SU-DHL-6 (cell line): ENCODE results near the gene SH3BP5L.

Source experiments
- H2AFZ ChIP-seq: fragments of 200-600 bp; sonication (generic); 2 replicates; pipeline ENCODE4 v1.6.1; 2014; ENCODE audit warnings: low read depth, mild to moderate bottlenecking, moderate library complexity, mixed read lengths, antibody characterized with exemption, low read length; ENCODE audit not compliant: severe bottlenecking
- H3F3A ChIP-seq: fragments of 200-600 bp; shearing (Covaris generic); 2 replicates; pipeline ENCODE4 v1.6.0; 2016; ENCODE audit warnings: antibody characterized with exemption, mild to moderate bottlenecking; ENCODE audit not compliant: insufficient read depth
- H3K27ac ChIP-seq: fragments of 200-600 bp; sonication (generic); 2 replicates; pipeline ENCODE4 v1.5.1; 2016; ENCODE audit warnings: low read depth, mild to moderate bottlenecking, low read length, moderate library complexity, mixed read lengths
- H3K27me3 ChIP-seq: fragments of 200-600 bp; sonication (generic), shearing (Covaris generic); 2 replicates; pipeline ENCODE4 v1.6.0; 2014; ENCODE audit warnings: mild to moderate bottlenecking, low read length
- H3K36me3 ChIP-seq: fragments of 200-600 bp; sonication (generic); 2 replicates; pipeline ENCODE4 v1.6.1; 2014; ENCODE audit warnings: mild to moderate bottlenecking, low read length, mixed read lengths
- H3K4me2 ChIP-seq: fragments of 300-600, 200-600 bp; shearing (Covaris generic), sonication (generic); 2 replicates; pipeline ENCODE4 v1.6.0; 2014; ENCODE audit warnings: low read length, low read depth, mild to moderate bottlenecking; ENCODE audit not compliant: poor library complexity, severe bottlenecking
- H3K4me3 ChIP-seq: fragments of 200-600 bp; sonication (generic); 2 replicates; pipeline ENCODE4 v1.5.1; 2014; ENCODE audit warnings: antibody characterized with exemption, low read length, mild to moderate bottlenecking, mixed read lengths; ENCODE audit not compliant: insufficient read depth, poor library complexity, severe bottlenecking
- H3K79me2 ChIP-seq: fragments of 200-600 bp; sonication (generic); 2 replicates; pipeline ENCODE4 v1.6.1; 2014; ENCODE audit warnings: mild to moderate bottlenecking, low read length, moderate library complexity; ENCODE audit not compliant: insufficient read depth
- H3K9ac ChIP-seq: fragments of 200-600 bp; sonication (generic); 2 replicates; pipeline ENCODE4 v1.7.0; 2014; ENCODE audit warnings: mild to moderate bottlenecking, low read length
- H3K9me2 ChIP-seq: fragments of 200-600 bp; sonication (generic); replicated peaks from 2 replicates; pipeline ENCODE4 v1.6.1; 2014; ENCODE audit warnings: low read length; ENCODE audit not compliant: insufficient read depth
- H3K9me3 ChIP-seq: fragments of 200-600 bp; sonication (generic); 2 replicates; pipeline ENCODE4 v1.6.1; 2014; ENCODE audit warnings: low read length, mixed read lengths; ENCODE audit not compliant: insufficient read depth
- H4K20me1 ChIP-seq: fragments of 200-600 bp; sonication (generic); 2 replicates; pipeline ENCODE4 v1.6.1; 2014; ENCODE audit warnings: low read depth, mild to moderate bottlenecking, antibody characterized with exemption, low read length, moderate library complexity, mixed read lengths
- CTCF ChIP-seq: fragments of 200-600 bp; sonication (generic); IDR thresholded peaks from one replicate; pipeline ENCODE4 v1.5.1; 2017; ENCODE audit warnings: antibody characterized with exemption, mild to moderate bottlenecking, low read length, moderate library complexity; ENCODE audit not compliant: insufficient read depth, poor library complexity, severe bottlenecking
- EZH2phosphoT487 ChIP-seq: fragments of 200-600 bp; sonication (generic), shearing (Covaris generic); conservative IDR thresholded peaks from 2 replicates; pipeline ENCODE4 v1.6.1; 2018; ENCODE audit warnings: mild to moderate bottlenecking, antibody characterized with exemption, low read length, moderate library complexity, mixed read lengths

Gene SH3BP5L

GRCh38 chr1:248844526-248844925 is 18.8 kb upstream of the SH3BP5L start:
- H3K27me3 ChIP-seq = no peaks in the 10 kb centered on the region
- H3K36me3 ChIP-seq = no peaks in the 10 kb centered on the region
- no peak overlapping the region for H3K27ac ChIP-seq
- H3K4me3 ChIP-seq = no peak overlapping the region
- H3K79me2 ChIP-seq = peaks cover 35% of the 10 kb centered on the region
- H3K4me2 ChIP-seq = no peak overlapping the region
- no peaks in the 10 kb centered on the region for H3K9me3 ChIP-seq
- no peaks in the 10 kb centered on the region for H3K9me2 ChIP-seq
- no peaks in the 10 kb centered on the region for H3F3A ChIP-seq
- H2AFZ ChIP-seq = no peak overlapping the region
- H4K20me1 ChIP-seq = no peaks in the 10 kb centered on the region
- TF ChIP-seq CTCF = no peak
- no peak for TF ChIP-seq EZH2phosphoT487
- H3K9ac ChIP-seq = no peak overlapping the region

- no peak overlapping the region for H3K9ac ChIP-seq
- no peaks in the 10 kb centered on the region for H3K9me3 ChIP-seq
- no peak overlapping the region for H2AFZ ChIP-seq
- no peaks in the 10 kb centered on the region for H3K27me3 ChIP-seq
- no peaks in the 10 kb centered on the region for H4K20me1 ChIP-seq
- TF ChIP-seq CTCF = no peak
- no peak for TF ChIP-seq EZH2phosphoT487
- no peak overlapping the region for H3K27ac ChIP-seq
- peaks cover 38% of the 10 kb centered on the region for H3K79me2 ChIP-seq
- H3K4me2 ChIP-seq = no peak overlapping the region
- H3F3A ChIP-seq = no peaks in the 10 kb centered on the region
- H3K9me2 ChIP-seq = no peaks in the 10 kb centered on the region
- H3K36me3 ChIP-seq = no peaks in the 10 kb centered on the region
- H3K4me3 ChIP-seq = no peak overlapping the region
Observed at GRCh38 chr1:248843687-248844086, 18.0 kb upstream of the SH3BP5L start.

- Histone ChIP-seq H3K27ac (no peak overlapping the region), H2AFZ (no peak overlapping the region), H3F3A (no peaks in the 10 kb centered on the region), H3K4me2 (no peak overlapping the region), H4K20me1 (no peaks in the 10 kb centered on the region), H3K27me3 (no peaks in the 10 kb centered on the region), H3K9me3 (no peaks in the 10 kb centered on the region), H3K4me3 (no peak overlapping the region), H3K79me2 (peaks cover 38% of the 10 kb centered on the region), H3K36me3 (no peaks in the 10 kb centered on the region), H3K9ac (no peak overlapping the region), H3K9me2 (no peaks in the 10 kb centered on the region)
- no peak for TF ChIP-seq EZH2phosphoT487
- TF ChIP-seq CTCF = no peak
Observed at GRCh38 chr1:248842781-248843331, 17.1 kb upstream of the SH3BP5L start.
